PFSK-1 (cell line): ENCODE measurements around the gene SHQ1.

Source experiments
- FOXP2 ChIP-seq: optimal IDR thresholded peaks from 2 replicates; pipeline ENCODE3; 2011; ENCODE audit warnings: borderline replicate concordance, control low read depth, inconsistent platforms; ENCODE audit not compliant: insufficient read depth; ENCODE audit errors: extremely low read length, extremely low read depth
- POLR2AphosphoS5 ChIP-seq: IDR thresholded peaks from 2 replicates; pipeline ENCODE4 v1.6.1; 2012; ENCODE audit warnings: low read depth, mild to moderate bottlenecking, control low read depth, low read length, moderate library complexity
- SIN3A ChIP-seq: IDR thresholded peaks from 2 replicates; pipeline ENCODE4 v1.6.1; 2012; ENCODE audit warnings: mild to moderate bottlenecking, low read length, moderate library complexity, borderline replicate concordance; ENCODE audit not compliant: insufficient read depth
- TAF1 ChIP-seq: IDR thresholded peaks from 2 replicates; pipeline ENCODE4 v1.6.1; 2012; ENCODE audit warnings: low read length, control low read depth, borderline replicate concordance; ENCODE audit not compliant: insufficient read depth
- TF ChIP-seq, protein P1 (sequence below), 2 experiments: IDR thresholded peaks; 2 replicates each; pipeline versions ENCODE4 v1.6.1 to v1.8.0; 2011 to 2012; ENCODE audit warnings: low read depth in 2 of 2, low read length in 2 of 2, control low read depth in 1 of 2, inconsistent platforms in 1 of 2, mild to moderate bottlenecking in 1 of 2, moderate library complexity in 1 of 2; ENCODE audit not compliant: insufficient read depth in 1 of 2

DNA sequence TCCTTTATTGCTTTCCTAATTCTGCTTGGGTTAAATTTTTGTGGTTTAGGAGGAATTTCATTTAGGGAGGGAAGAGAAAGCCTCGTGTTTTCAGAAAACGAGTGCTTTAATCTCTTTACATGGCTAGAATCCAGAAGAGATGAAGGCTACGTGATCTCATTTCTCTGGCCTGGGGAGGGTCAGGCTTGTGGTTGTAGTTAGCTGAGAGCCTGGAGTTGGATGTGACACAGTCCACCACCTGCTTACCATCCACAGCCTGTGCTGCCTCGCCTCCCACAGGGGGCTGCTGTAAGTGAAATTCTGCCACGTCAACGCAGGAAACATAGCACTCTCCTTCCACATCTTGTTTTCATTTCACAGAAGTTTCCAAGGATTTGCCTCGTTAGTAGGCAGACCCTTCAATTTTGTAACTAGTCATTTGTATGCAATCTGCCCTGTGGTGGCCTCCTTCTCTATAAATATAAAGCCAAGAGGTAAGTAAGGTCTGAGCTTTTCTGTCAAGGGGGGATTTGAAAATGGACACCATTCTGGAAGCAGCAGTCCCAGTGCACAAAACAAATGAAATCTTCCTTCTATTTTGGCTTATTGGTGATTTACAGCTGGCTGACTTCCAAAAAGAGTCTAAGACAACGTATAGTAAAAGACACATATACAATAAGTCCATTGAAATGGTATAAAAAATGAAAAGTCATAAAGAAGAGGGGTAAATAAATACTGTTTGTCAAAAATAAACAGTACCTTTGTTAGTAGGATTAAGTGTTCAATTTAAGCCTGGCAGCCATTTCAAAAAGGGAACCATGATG lies 43.0 kb upstream of the SHQ1 start:
- TF ChIP-seq TAF1 (no peak), POLR2AphosphoS5 (no peak), SIN3A (no peak), FOXP2 (no peak)
- TF ChIP-seq, protein P1, sequence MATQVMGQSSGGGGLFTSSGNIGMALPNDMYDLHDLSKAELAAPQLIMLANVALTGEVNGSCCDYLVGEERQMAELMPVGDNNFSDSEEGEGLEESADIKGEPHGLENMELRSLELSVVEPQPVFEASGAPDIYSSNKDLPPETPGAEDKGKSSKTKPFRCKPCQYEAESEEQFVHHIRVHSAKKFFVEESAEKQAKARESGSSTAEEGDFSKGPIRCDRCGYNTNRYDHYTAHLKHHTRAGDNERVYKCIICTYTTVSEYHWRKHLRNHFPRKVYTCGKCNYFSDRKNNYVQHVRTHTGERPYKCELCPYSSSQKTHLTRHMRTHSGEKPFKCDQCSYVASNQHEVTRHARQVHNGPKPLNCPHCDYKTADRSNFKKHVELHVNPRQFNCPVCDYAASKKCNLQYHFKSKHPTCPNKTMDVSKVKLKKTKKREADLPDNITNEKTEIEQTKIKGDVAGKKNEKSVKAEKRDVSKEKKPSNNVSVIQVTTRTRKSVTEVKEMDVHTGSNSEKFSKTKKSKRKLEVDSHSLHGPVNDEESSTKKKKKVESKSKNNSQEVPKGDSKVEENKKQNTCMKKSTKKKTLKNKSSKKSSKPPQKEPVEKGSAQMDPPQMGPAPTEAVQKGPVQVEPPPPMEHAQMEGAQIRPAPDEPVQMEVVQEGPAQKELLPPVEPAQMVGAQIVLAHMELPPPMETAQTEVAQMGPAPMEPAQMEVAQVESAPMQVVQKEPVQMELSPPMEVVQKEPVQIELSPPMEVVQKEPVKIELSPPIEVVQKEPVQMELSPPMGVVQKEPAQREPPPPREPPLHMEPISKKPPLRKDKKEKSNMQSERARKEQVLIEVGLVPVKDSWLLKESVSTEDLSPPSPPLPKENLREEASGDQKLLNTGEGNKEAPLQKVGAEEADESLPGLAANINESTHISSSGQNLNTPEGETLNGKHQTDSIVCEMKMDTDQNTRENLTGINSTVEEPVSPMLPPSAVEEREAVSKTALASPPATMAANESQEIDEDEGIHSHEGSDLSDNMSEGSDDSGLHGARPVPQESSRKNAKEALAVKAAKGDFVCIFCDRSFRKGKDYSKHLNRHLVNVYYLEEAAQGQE (IDR thresholded peaks at IDR 0.05; ENCODE audit: insufficient read depth in 1 of 2, low read depth in 2 of 2, low read length in 2 of 2): no peak
